GM21737 (cell line): ENCODE measurements around the gene EFNA5.

Source experiments
- ATAC-seq: cut with Tn5 transposase; IDR thresholded peaks from one replicate; pipeline ENCODE4 v1.9.1; 2021; ENCODE audit warnings: mild to moderate bottlenecking, moderate library complexity; ENCODE audit not compliant: unreplicated experiment

Gene EFNA5

GRCh38 chr5:107342371-107342770 is 328.4 kb downstream of the EFNA5 start:
- ATAC-seq, result no peak

DNA sequence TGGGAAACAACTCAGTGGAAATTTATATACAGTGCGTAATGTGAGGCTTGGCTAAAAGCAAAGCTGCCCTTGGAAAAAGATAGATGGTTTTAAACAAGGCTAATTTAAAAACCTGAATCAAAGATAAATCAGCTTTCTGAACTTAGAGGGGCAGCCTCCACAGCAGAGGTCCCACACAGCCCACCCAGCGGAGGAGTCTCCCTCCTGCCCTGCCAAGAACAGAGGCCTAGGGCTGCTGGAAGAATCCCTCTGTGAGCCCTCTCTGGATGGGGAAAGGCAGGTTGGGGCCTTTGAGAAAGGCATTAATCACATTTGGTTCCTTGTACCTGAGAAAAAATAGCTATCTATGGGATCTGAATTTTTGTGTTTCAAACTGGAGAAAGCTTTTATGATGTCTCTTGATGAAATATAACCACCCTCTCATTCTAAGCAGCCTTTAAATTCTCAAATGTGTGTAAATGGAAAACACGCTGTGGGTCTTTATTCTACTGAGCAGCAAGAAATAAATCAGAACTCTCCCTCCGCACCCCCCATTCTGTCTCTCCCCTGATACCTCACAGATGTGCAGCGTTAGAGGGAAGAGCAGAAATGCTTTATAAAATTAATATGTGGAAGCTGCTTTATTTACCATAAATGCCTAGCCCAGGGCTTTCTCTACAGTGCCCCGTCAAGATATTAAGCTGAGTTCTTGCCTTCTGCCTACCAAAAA is 329.2 kb downstream of the EFNA5 start:
- ATAC-seq, result no peak

- ATAC-seq, result no peak
Observed at GRCh38 chr5:107340631-107341030, 330.1 kb downstream of the EFNA5 start.

GRCh38 chr5:107338335-107338734 is 332.4 kb downstream of the EFNA5 start:
- no peak for ATAC-seq

GRCh38 chr5:107337281-107337680 is 333.5 kb downstream of the EFNA5 start:
- no peak for ATAC-seq

DNA sequence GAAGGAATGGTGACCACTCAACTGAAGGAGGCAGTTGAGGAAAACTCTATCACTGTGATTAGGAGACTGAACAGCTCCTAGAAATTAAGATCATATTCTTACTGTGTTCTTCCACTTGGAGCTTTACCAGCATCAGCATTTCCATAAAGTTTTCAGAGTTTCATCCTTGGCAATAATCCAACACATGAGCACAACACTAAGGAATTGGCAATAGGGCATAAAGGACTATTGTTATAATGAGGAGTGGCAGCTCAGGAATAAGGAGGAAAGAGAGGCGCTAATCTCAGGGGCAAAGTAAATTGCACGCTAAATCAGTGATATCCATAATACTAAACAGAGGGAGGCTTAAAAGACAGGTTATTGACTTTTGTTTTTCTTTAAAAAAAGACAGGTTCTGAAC is 338.9 kb downstream of the EFNA5 start:
- ATAC-seq, result no peak

GRCh38 chr5:107331312-107331711 is 339.4 kb downstream of the EFNA5 start:
- no peak for ATAC-seq

GRCh38 chr5:107330903-107331302 is 339.8 kb downstream of the EFNA5 start:
- no peak for ATAC-seq

GRCh38 chr5:107329850-107330249 is 340.9 kb downstream of the EFNA5 start:
- no peak for ATAC-seq
